A549 (cell line): ENCODE results near the gene FOS. TPM values are rescaled to one million over a fixed set of nuclear protein-coding genes. Genes with fewer than 3 reads are reported as not detected.

Experiments
- ATAC-seq, 2 experiments: fragments of 200-7000 bp in 1 of 2; fragments of >200 bp in 1 of 2; cut with Nextera tagmentation in 1 of 2; cut with Tn5 transposase in 1 of 2; 3 replicates each; pipeline versions ENCODE4 v1.8.0 to v1.9.1; 2018 to 2020; ENCODE audit warnings: mild to moderate bottlenecking in 1 of 2, moderate library complexity in 1 of 2
- CTCF ChIA-PET: fragments of 300-600 bp; sonication (Branson Sonifier 250); formaldehyde crosslinking; extraction: SDS; loops from one replicate; lab custom pipeline; 2021; ENCODE audit warnings: antibody characterized with exemption, inconsistent platforms; lab: Yijun Ruan, JAX
- POLR2A ChIA-PET: fragments of 350-600 bp; formaldehyde crosslinking; extraction: SDS; loops from one replicate; lab custom pipeline; 2021; ENCODE audit warnings: antibody characterized with exemption, inconsistent platforms; lab: Yijun Ruan, JAX
- DNase-seq, 2 experiments: peaks; one replicate each; pipeline versions ENCODE4 v3.0.0 to v3.0.0-alpha.2; 2011 to 2016; ENCODE audit warnings: low read depth in 1 of 2, low spot score in 1 of 2
- FAIRE-seq: peaks from 2 replicates; lab custom pipeline; 2011; peaks lifted over from hg19 to GRCh38; lab: Jason Lieb, UNC
- H3K27ac ChIP-seq, 2 experiments: fragments of >200 bp; sonication (Bioruptor Twin); formaldehyde crosslinking; 3 replicates each; pipeline ENCODE4 v1.5.1; 2016 to 2017
- H3K4me1 ChIP-seq: fragments of >200 bp; sonication (Bioruptor Twin); formaldehyde crosslinking; 3 replicates; pipeline ENCODE4 v1.6.1; 2016
- H3K4me2 ChIP-seq: fragments of >200 bp; sonication (Bioruptor Twin); formaldehyde crosslinking; 3 replicates; pipeline ENCODE4 v1.6.1; 2016
- H3K4me3 ChIP-seq: fragments of >200 bp; sonication (Bioruptor Twin); formaldehyde crosslinking; 3 replicates; pipeline ENCODE4 v1.5.1; 2016
- H3K9me3 ChIP-seq: fragments of >200 bp; sonication (Bioruptor Twin); formaldehyde crosslinking; 3 replicates; pipeline ENCODE4 v1.6.1; 2016
- CBX2 ChIP-seq: fragments of 200-600 bp; sonication (generic); IDR thresholded peaks from 2 replicates; pipeline ENCODE4 v1.6.1; 2016; ENCODE audit warnings: low read depth, mild to moderate bottlenecking, borderline replicate concordance
- CBX8 ChIP-seq: fragments of 200-600 bp; sonication (generic); IDR thresholded peaks from 2 replicates; pipeline ENCODE4 v1.6.1; 2016
- CHD4 ChIP-seq: fragments of 200-600 bp; sonication (generic); IDR thresholded peaks from 2 replicates; pipeline ENCODE4 v1.6.1; 2016; ENCODE audit warnings: antibody characterized with exemption, mild to moderate bottlenecking, borderline replicate concordance
- EHMT2 ChIP-seq: fragments of 200-600 bp; sonication (generic); IDR thresholded peaks from 2 replicates; pipeline ENCODE4 v1.6.1; 2016; ENCODE audit warnings: antibody characterized with exemption, low read depth, mild to moderate bottlenecking, moderate library complexity
- FOXS1 ChIP-seq: fragments of 250-450 bp; sonication (Bioruptor Pico); IDR thresholded peaks from 2 replicates; pipeline ENCODE4 v1.5.0; 2020; ENCODE audit warnings: mild to moderate bottlenecking, moderate library complexity
- GATA3 ChIP-seq: IDR thresholded peaks from 2 replicates; pipeline ENCODE4 v1.6.1; 2012; ENCODE audit warnings: borderline replicate concordance
- HOXA7 ChIP-seq: fragments of 250-450 bp; sonication (Bioruptor Pico); IDR thresholded peaks from 2 replicates; pipeline ENCODE4 v1.5.0; 2020; ENCODE audit warnings: mild to moderate bottlenecking, moderate library complexity
- HOXB13 ChIP-seq: fragments of 250-450 bp; sonication (Bioruptor Pico); IDR thresholded peaks from 2 replicates; pipeline ENCODE4 v1.5.0; 2020; ENCODE audit warnings: low read depth, mild to moderate bottlenecking, moderate library complexity
- JUN ChIP-seq, 2 experiments: fragments of >200 bp; sonication (Bioruptor Twin); formaldehyde crosslinking; IDR thresholded peaks; 2 replicates in 1 of 2; 3 replicates in 1 of 2; pipeline ENCODE4 v1.6.1; 2016 to 2017
- JUNB ChIP-seq: fragments of >200 bp; sonication (Bioruptor Twin); formaldehyde crosslinking; IDR thresholded peaks from 2 replicates; pipeline ENCODE4 v1.6.1; 2016
- KDM1A ChIP-seq: fragments of 200-600 bp; sonication (generic); IDR thresholded peaks from 2 replicates; pipeline ENCODE4 v1.6.1; 2016; ENCODE audit warnings: low read depth, mild to moderate bottlenecking
- KDM5A ChIP-seq: fragments of 200-600 bp; sonication (generic); IDR thresholded peaks from 2 replicates; pipeline ENCODE4 v1.6.1; 2016; ENCODE audit warnings: antibody characterized with exemption, mild to moderate bottlenecking
- MAZ ChIP-seq: fragments of 150-350 bp; IDR thresholded peaks from 2 replicates; pipeline ENCODE4 v1.6.1; 2014; ENCODE audit warnings: antibody characterized with exemption, low read depth, low read length, borderline replicate concordance
- MYC ChIP-seq: IDR thresholded peaks from 2 replicates; pipeline ENCODE4 v1.6.1; 2012; ENCODE audit warnings: mild to moderate bottlenecking, inconsistent platforms, low read length, improper control_type of control experiment, borderline replicate concordance
- NFE2L2 ChIP-seq: fragments of 150-350 bp; conservative IDR thresholded peaks from 2 replicates; pipeline ENCODE4 v1.6.1; 2014; ENCODE audit warnings: low read length
- NR3C1 ChIP-seq: fragments of >200 bp; sonication (Bioruptor Twin); formaldehyde crosslinking; IDR thresholded peaks from 3 replicates; pipeline ENCODE4 v1.6.1; 2017
- PHF8 ChIP-seq: fragments of 200-600 bp; sonication (generic); IDR thresholded peaks from 2 replicates; pipeline ENCODE4 v1.6.1; 2016; ENCODE audit warnings: low read depth, mild to moderate bottlenecking, antibody characterized with exemption, moderate library complexity, borderline replicate concordance
- POLR2A ChIP-seq: IDR thresholded peaks from 2 replicates; pipeline ENCODE4 v1.6.1; 2012; ENCODE audit warnings: mild to moderate bottlenecking, low read length
- POLR2AphosphoS2 ChIP-seq: conservative IDR thresholded peaks from 2 replicates; pipeline ENCODE4 v1.6.1; 2012; ENCODE audit warnings: low read length, improper control_type of control experiment, inconsistent platforms
- RAD21 ChIP-seq, 2 experiments: fragments of >200 bp in 1 of 2; sonication (Bioruptor Twin) in 1 of 2; formaldehyde crosslinking in 1 of 2; IDR thresholded peaks in 1 of 2; conservative IDR thresholded peaks in 1 of 2; 2 replicates in 1 of 2; 3 replicates in 1 of 2; pipeline ENCODE4 v1.6.1; 2012 to 2018; ENCODE audit warnings: inconsistent platforms in 1 of 2
- RFX5 ChIP-seq: fragments of 450-650 bp; IDR thresholded peaks from 2 replicates; pipeline ENCODE4 v1.7.1; 2014; ENCODE audit warnings: antibody characterized with exemption, mild to moderate bottlenecking, moderate library complexity
- TP53 ChIP-seq: fragments of 250-450 bp; sonication (Bioruptor Pico); IDR thresholded peaks from 2 replicates; pipeline ENCODE4 v1.5.0; 2021; ENCODE audit warnings: mild to moderate bottlenecking, moderate library complexity
- ZFP36 ChIP-seq: fragments of 450-650 bp; IDR thresholded peaks from 2 replicates; pipeline ENCODE4 v1.6.1; 2014; ENCODE audit warnings: borderline replicate concordance; ENCODE audit not compliant: partially characterized antibody
- ZSCAN20 ChIP-seq: fragments of 250-450 bp; sonication (Bioruptor Pico); IDR thresholded peaks from 2 replicates; pipeline ENCODE4 v1.8.0; 2022; ENCODE audit warnings: mild to moderate bottlenecking, moderate library complexity
- WGBS: methylation state at CpG from one replicate; pipeline ENCODE4 v1.1.6; 2017; ENCODE audit errors: missing lambda C conversion rate; 5-methylcytosine and 5-hydroxymethylcytosine counted together
- polyA plus RNA-seq, 4 experiments: library from polyadenylated mRNA; depleted of rRNA in 3 of 4; stranded (reverse); fragments of >200 nt; fragmentation: RNase III in 1 of 4; extraction: RNeasy Plus Mini Kit Qiagen cat#74134 plus additional on column Dnase treatment in 1 of 4; gene quantifications; 2 replicates in 3 of 4; 3 replicates in 1 of 4; pipeline ENCODE4 v1.2.3, GENCODE V29; 2011 to 2017
- TF ChIP-seq, protein P1 (sequence below): fragments of 150-350 bp; IDR thresholded peaks from 2 replicates; pipeline ENCODE4 v1.6.1; 2014; ENCODE audit warnings: low read depth, mild to moderate bottlenecking, low read length
- TF ChIP-seq, protein P2 (sequence below): fragments of 450-650 bp; IDR thresholded peaks from 2 replicates; pipeline ENCODE4 v1.6.1; 2014; ENCODE audit warnings: antibody characterized with exemption
- TF ChIP-seq, protein P3 (sequence below): fragments of 200-600 bp; sonication (generic); IDR thresholded peaks from 2 replicates; pipeline ENCODE4 v1.6.1; 2016; ENCODE audit warnings: antibody characterized with exemption, mild to moderate bottlenecking, moderate library complexity
- TF ChIP-seq, protein P4 (sequence below): IDR thresholded peaks from 2 replicates; pipeline ENCODE4 v1.6.1; 2012; ENCODE audit warnings: low read depth, borderline replicate concordance
- TF ChIP-seq, protein P5 (sequence below): fragments of >200 bp; sonication (Bioruptor Twin); formaldehyde crosslinking; IDR thresholded peaks from 2 replicates; pipeline ENCODE4 v1.6.1; 2016

FOS gene
- polyA plus RNA-seq, 2 of the 4 experiments (the other 2 are of a cell fraction) = 4.2 to 256 TPM

DNA sequence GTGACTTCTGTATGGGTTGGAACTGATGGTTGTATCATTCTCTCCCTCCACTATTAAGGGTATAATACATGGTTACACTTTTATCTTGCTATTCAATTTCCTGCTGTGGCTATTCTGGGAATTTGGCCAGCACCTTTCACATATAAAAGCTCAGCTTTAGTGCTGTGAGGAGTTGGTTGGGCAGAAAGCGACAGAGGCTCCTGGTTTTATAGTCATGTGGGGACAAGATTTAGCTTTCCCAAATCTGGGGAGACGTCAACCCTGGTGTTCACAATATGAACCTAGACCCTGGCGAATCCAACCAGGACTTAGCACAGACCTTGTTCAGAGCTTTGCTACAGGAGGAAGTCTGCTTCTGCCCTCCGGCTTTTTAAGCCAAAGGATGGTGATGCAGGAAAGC is 36.5 kb downstream of the FOS start (continued):
- TF ChIP-seq, protein P1, sequence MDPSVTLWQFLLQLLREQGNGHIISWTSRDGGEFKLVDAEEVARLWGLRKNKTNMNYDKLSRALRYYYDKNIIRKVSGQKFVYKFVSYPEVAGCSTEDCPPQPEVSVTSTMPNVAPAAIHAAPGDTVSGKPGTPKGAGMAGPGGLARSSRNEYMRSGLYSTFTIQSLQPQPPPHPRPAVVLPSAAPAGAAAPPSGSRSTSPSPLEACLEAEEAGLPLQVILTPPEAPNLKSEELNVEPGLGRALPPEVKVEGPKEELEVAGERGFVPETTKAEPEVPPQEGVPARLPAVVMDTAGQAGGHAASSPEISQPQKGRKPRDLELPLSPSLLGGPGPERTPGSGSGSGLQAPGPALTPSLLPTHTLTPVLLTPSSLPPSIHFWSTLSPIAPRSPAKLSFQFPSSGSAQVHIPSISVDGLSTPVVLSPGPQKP = no peak
- no peak for TF ChIP-seq POLR2A
- TF ChIP-seq, all 56 proteins: peak for 0

DNA sequence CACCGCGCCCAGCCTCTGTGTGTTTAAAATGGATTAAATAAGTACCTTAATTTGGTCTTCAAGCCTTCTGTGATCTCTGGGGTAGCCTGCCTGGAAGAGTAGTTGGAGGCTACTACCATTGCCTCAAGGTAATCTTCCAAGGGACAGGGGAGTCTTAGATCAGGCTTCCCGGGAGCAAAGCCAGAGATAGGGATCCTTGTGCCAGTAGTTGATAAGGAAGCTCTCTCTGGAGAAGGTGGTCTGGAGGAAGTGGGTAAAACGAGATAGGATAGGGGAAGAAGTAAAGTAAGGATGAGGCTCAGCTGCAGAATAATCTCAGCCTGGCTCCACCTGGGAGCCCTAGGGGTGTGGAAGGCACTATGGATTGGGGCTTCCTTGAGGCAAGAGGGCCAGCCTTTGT is 38.5 kb downstream of the FOS start:
- Histone ChIP-seq H3K27ac (no peak overlapping the region), H3K4me1 (no peaks in the 10 kb centered on the region), H3K4me2 (no peak overlapping the region), H3K4me3 (no peak overlapping the region), H3K9me3 (no peaks in the 10 kb centered on the region)
- ATAC-seq (no peak), DNase-seq (no peak), FAIRE-seq (no peak)
- ChIA-PET POLR2A (no interaction called here), CTCF (interaction anchor here (0.7 to 16.8 kb wide), 3 partner anchors 8 to 206 kb away, joined by 3 to 216 read pairs (median 40); no protein-coding TSS in a partner anchor)
- 64% methylated on average over 4 of the region's 4 CpGs for WGBS
- TF ChIP-seq CHD4 = no peak
- TF ChIP-seq, protein P2, sequence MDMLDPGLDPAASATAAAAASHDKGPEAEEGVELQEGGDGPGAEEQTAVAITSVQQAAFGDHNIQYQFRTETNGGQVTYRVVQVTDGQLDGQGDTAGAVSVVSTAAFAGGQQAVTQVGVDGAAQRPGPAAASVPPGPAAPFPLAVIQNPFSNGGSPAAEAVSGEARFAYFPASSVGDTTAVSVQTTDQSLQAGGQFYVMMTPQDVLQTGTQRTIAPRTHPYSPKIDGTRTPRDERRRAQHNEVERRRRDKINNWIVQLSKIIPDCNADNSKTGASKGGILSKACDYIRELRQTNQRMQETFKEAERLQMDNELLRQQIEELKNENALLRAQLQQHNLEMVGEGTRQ = no peak
- no peak for TF ChIP-seq MAZ
- TF ChIP-seq NR3C1 = no peak
- no peak for TF ChIP-seq KDM5A
- no peak for TF ChIP-seq CBX8
- TF ChIP-seq RAD21 (conservative IDR thresholded peaks at IDR 0.05 in 1 of 2, IDR thresholded peaks at IDR 0.05 in 1 of 2) = no peak
- no peak for TF ChIP-seq CBX2
- TF ChIP-seq JUN (IDR thresholded peaks at IDR 0.05) = no peak
- TF ChIP-seq FOXS1 (CRISPR knock-in tag) = no peak
- no peak for TF ChIP-seq PHF8
- no peak for TF ChIP-seq KDM1A
- no peak for TF ChIP-seq ZSCAN20 (CRISPR knock-in tag)

DNA sequence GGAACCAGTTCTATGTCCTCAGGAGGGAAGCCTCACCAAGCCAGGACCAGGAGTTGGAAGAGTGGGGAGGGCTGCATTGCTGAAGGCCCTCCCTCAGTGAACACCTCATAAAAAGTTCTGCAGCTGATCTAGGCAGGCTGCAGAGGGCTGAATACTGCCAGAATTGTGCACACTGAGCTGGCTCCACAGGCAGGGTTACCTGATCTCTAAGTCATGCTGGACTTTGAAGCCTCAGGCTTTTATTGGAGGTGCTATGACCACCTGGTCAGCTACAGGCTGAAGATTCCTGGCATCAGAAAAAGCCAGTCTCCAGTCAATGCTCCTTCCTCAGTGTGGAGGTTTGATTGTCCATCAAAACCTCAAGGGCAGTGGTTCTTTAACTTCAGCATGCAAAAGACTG is 39.7 kb downstream of the FOS start:
- ATAC-seq (no peak), FAIRE-seq (no peak), DNase-seq (no peak)
- Histone ChIP-seq H3K4me3 (no peak overlapping the region), H3K9me3 (no peaks in the 10 kb centered on the region), H3K27ac (no peak overlapping the region), H3K4me2 (no peak overlapping the region), H3K4me1 (no peaks in the 10 kb centered on the region)
- POLR2A ChIA-PET = no interaction called here
- TF ChIP-seq HOXA7 (CRISPR knock-in tag) = no peak
- no peak for TF ChIP-seq POLR2AphosphoS2
- no peak for TF ChIP-seq KDM1A
- no peak for TF ChIP-seq GATA3
- TF ChIP-seq, protein P3, sequence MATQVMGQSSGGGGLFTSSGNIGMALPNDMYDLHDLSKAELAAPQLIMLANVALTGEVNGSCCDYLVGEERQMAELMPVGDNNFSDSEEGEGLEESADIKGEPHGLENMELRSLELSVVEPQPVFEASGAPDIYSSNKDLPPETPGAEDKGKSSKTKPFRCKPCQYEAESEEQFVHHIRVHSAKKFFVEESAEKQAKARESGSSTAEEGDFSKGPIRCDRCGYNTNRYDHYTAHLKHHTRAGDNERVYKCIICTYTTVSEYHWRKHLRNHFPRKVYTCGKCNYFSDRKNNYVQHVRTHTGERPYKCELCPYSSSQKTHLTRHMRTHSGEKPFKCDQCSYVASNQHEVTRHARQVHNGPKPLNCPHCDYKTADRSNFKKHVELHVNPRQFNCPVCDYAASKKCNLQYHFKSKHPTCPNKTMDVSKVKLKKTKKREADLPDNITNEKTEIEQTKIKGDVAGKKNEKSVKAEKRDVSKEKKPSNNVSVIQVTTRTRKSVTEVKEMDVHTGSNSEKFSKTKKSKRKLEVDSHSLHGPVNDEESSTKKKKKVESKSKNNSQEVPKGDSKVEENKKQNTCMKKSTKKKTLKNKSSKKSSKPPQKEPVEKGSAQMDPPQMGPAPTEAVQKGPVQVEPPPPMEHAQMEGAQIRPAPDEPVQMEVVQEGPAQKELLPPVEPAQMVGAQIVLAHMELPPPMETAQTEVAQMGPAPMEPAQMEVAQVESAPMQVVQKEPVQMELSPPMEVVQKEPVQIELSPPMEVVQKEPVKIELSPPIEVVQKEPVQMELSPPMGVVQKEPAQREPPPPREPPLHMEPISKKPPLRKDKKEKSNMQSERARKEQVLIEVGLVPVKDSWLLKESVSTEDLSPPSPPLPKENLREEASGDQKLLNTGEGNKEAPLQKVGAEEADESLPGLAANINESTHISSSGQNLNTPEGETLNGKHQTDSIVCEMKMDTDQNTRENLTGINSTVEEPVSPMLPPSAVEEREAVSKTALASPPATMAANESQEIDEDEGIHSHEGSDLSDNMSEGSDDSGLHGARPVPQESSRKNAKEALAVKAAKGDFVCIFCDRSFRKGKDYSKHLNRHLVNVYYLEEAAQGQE = no peak
- TF ChIP-seq MAZ = no peak
- no peak for TF ChIP-seq ZSCAN20 (CRISPR knock-in tag)
- no peak for TF ChIP-seq MYC
- no peak for TF ChIP-seq TP53 (CRISPR knock-in tag)
- no peak for TF ChIP-seq NFE2L2
- TF ChIP-seq HOXB13 (CRISPR knock-in tag) = no peak
- TF ChIP-seq, protein P4, sequence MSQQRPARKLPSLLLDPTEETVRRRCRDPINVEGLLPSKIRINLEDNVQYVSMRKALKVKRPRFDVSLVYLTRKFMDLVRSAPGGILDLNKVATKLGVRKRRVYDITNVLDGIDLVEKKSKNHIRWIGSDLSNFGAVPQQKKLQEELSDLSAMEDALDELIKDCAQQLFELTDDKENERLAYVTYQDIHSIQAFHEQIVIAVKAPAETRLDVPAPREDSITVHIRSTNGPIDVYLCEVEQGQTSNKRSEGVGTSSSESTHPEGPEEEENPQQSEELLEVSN = no peak
- TF ChIP-seq RFX5 = no peak
- no peak for TF ChIP-seq ZFP36
- TF ChIP-seq, protein P1 = no peak
- TF ChIP-seq, protein P5, sequence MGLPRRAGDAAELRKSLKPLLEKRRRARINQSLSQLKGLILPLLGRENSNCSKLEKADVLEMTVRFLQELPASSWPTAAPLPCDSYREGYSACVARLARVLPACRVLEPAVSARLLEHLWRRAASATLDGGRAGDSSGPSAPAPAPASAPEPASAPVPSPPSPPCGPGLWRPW = no peak
- TF ChIP-seq EHMT2 = no peak
- TF ChIP-seq JUNB = no peak
- CTCF ChIA-PET = interaction anchor here (1.0 to 6.3 kb wide), 2 partner anchors 10 to 244 kb away, joined by 3 to 40 read pairs; no protein-coding TSS in a partner anchor
